Lung (tissue), 12 donors: ENCODE data around the gene MSH3. TPM values are rescaled to one million over a fixed set of nuclear protein-coding genes. Genes with fewer than 3 reads are reported as not detected.
A peak's percentile ranks its signal among the peaks of the same experiment; 100 is the strongest.

Source experiments
- ATAC-seq: fragments of 200-7000 bp; cut with Tn5 transposase; one replicate; pipeline ENCODE4 v1.9.1; 2020; ENCODE audit warnings: moderate number of reproducible peaks; ENCODE audit not compliant: insufficient read depth, low FRiP score
- DNase-seq, 3 donors: peaks; one replicate each; pipeline ENCODE4 v3.0.0-alpha.2; 2013 to 2017
- H3K27ac ChIP-seq, 2 donors: one replicate each; pipeline ENCODE4 v1.5.1; 2013; ENCODE audit warnings: mild to moderate bottlenecking in 2 of 2, moderate library complexity in 2 of 2, control low read depth in 1 of 2, inconsistent platforms in 1 of 2, low read depth in 1 of 2, low read length in 1 of 2
- H3K27me3 ChIP-seq, 3 donors: one replicate each; pipeline ENCODE4 v1.5.1; 2013; ENCODE audit warnings: low read length in 2 of 3; ENCODE audit not compliant: control insufficient read depth in 3 of 3, insufficient read depth in 3 of 3
- H3K36me3 ChIP-seq, 4 donors: one replicate each; pipeline ENCODE4 v1.5.1; 2013; ENCODE audit warnings: low read length in 4 of 4, mild to moderate bottlenecking in 1 of 4, moderate library complexity in 1 of 4; ENCODE audit not compliant: control insufficient read depth in 4 of 4, insufficient read depth in 4 of 4
- H3K4me1 ChIP-seq, 5 donors: one replicate each; pipeline ENCODE4 v1.5.1; 2013; ENCODE audit warnings: low read length in 5 of 5, mild to moderate bottlenecking in 2 of 5, moderate library complexity in 1 of 5; ENCODE audit not compliant: control insufficient read depth in 5 of 5, insufficient read depth in 5 of 5
- H3K4me3 ChIP-seq: one replicate; pipeline ENCODE4 v1.5.1; 2013; ENCODE audit warnings: mild to moderate bottlenecking, control low read depth, moderate library complexity
- H3K9ac ChIP-seq, 2 donors: one replicate each; pipeline ENCODE4 v1.5.1; 2013; ENCODE audit warnings: low read length in 2 of 2, control low read depth in 1 of 2; ENCODE audit not compliant: insufficient read depth in 1 of 2
- H3K9me3 ChIP-seq, 4 donors: one replicate each; pipeline ENCODE4 v1.5.1; 2013; ENCODE audit warnings: low read length in 3 of 4, mild to moderate bottlenecking in 1 of 4, moderate library complexity in 1 of 4; ENCODE audit not compliant: control insufficient read depth in 4 of 4, insufficient read depth in 3 of 4
- CTCF ChIP-seq: IDR thresholded peaks from 2 replicates; pipeline ENCODE4 v1.5.1; 2012; ENCODE audit warnings: mild to moderate bottlenecking; ENCODE audit errors: control extremely low read depth, extremely low read depth
- WGBS, 2 donors: extraction: QIAGEN DNeasy Blood & Tissue Kit; methylation state at CpG; one replicate each; pipeline ENCODE4 v1.1.7; 2013; 5-methylcytosine and 5-hydroxymethylcytosine counted together
- polyA plus RNA-seq, 2 donors: library from polyadenylated mRNA; stranded (reverse); fragments of 200-250 nt; gene quantifications; one replicate each; pipeline ENCODE4 v1.2.1, GENCODE V29; 2013
- total RNA-seq, 2 donors: library from RNA; depleted of rRNA in 1 of 2; stranded (reverse); fragments of >200 nt in 1 of 2; gene quantifications; one replicate each; pipeline ENCODE4 v1.2.1, GENCODE V29; 2014 to 2021
- donor health status: control.
- donor health status: control.
- donor health status: Bipolar disorder and iron deficiency.
- donor health status: healthy.
- donor health status: DM: yes; HTN: yes; CAD: no.

The MSH3 gene
- total and polyA plus RNA-seq, 4 donors, result 2.8 to 29.0 (median 9.6) TPM

GRCh38 chr5:80864706-80865435 is 210.4 kb downstream of the MSH3 start:
- Histone ChIP-seq H3K36me3 (peaks cover 0 to 10% (median 5%) of the 10 kb centered on the region in 4 donors), H3K27me3 (no peaks in the 10 kb centered on the region), H3K4me1 (peaks cover 0 to 2% (median 0%) of the 10 kb centered on the region in 5 donors), H3K27ac (no peak overlapping the region), H3K9ac (no peak overlapping the region), H3K9me3 (peaks cover 0 to 1% (median 0%) of the 10 kb centered on the region in 4 donors), H3K4me3 (no peak overlapping the region)
- no peak for TF ChIP-seq CTCF
- ATAC-seq (no peak), DNase-seq (no peak)
- 88 to 90% methylated on average over 3 of the region's 3 CpGs for WGBS, 2 donors

- ATAC-seq (no peak), DNase-seq (peak in 1 of 3 donors; percentile 14)
- Histone ChIP-seq H3K36me3 (peaks cover 0 to 10% (median 5%) of the 10 kb centered on the region in 4 donors), H3K4me1 (peaks cover 0 to 2% (median 0%) of the 10 kb centered on the region in 5 donors), H3K9me3 (peaks cover 0 to 1% (median 0%) of the 10 kb centered on the region in 4 donors), H3K9ac (no peak overlapping the region), H3K27me3 (no peaks in the 10 kb centered on the region), H3K27ac (no peak overlapping the region), H3K4me3 (no peak overlapping the region)
- 88 to 96% methylated on average over 2 of the region's 2 CpGs for WGBS, 2 donors
- TF ChIP-seq CTCF, result no peak
Measured at GRCh38 chr5:80865551-80865950, 211.1 kb downstream of the MSH3 start.

DNA sequence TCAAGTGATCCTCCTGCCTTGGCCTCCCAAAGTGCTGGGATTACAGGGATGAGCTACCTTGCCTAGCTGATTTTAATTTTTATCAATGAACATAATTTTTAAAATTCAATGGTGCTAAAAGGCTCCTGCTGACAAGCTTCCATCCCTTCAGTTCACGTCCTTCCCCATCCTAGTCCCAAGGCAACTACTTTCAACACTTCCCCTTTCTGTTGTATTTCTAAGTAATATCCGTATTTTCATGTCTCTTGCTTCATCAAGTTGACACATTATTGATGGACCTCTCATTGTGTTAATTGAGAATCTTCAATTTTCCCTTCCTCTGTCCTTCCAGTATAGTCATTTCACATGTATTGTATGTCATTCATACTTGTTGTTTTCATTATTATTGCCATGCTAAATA is 211.9 kb downstream of the MSH3 start:
- H3K9me3 ChIP-seq, result peaks cover 0 to 1% (median 0%) of the 10 kb centered on the region in 4 donors
- 33 to 73% methylated on average over 2 of the region's 2 CpGs for WGBS, 2 donors
- H3K4me3 ChIP-seq, result no peak overlapping the region
- H3K27ac ChIP-seq, result no peak overlapping the region
- peaks cover 0 to 2% (median 0%) of the 10 kb centered on the region in 5 donors for H3K4me1 ChIP-seq
- ATAC-seq, result no peak
- H3K9ac ChIP-seq, result no peak overlapping the region
- TF ChIP-seq CTCF, result no peak
- peaks cover 0 to 7% (median 5%) of the 10 kb centered on the region in 4 donors for H3K36me3 ChIP-seq
- H3K27me3 ChIP-seq, result no peaks in the 10 kb centered on the region
- DNase-seq, result no peak
